ENCODE measurements around the gene GOLGB1.
"Not testable (repeated sequence)": the region's sequence is repeated elsewhere in the genome, so short reads cannot be mapped to it uniquely, and the experiment has no call there.

Gene GOLGB1

GRCh38 chr3:121749276-121750086, at the start of gene GOLGB1:
GOLGB1 (minus strand) TSS chr3:121749741; CDS start chr3:121730971, 18,770 bp downstream.
- DNase-seq, result peak; percentile 96

- no peak for DNase-seq
These were observed 47.4 kb upstream of the GOLGB1 start for GRCh38 chr3:121796970-121797369.

GRCh38 chr3:121794264-121794983, 44.9 kb upstream of the GOLGB1 start:
- no peak for DNase-seq

GRCh38 chr3:121793078-121793477, 43.5 kb upstream of the GOLGB1 start:
- DNase-seq, result no peak

- DNase-seq, result no peak
These were observed 36.9 kb upstream of the GOLGB1 start for GRCh38 chr3:121786485-121786884.

GRCh38 chr3:121782784-121783183, 33.2 kb upstream of the GOLGB1 start:
- not testable (repeated sequence) for DNase-seq

- DNase-seq, result no peak
These were observed 32.1 kb upstream of the GOLGB1 start for GRCh38 chr3:121781611-121782010.

- DNase-seq, result not testable (repeated sequence)
These were observed 25.6 kb upstream of the GOLGB1 start for GRCh38 chr3:121775095-121775494.

- DNase-seq, result no peak
These were observed 19.7 kb upstream of the GOLGB1 start for GRCh38 chr3:121769246-121769645.

- no peak for DNase-seq
These were observed 18.9 kb upstream of the GOLGB1 start for GRCh38 chr3:121768452-121768851.

GRCh38 chr3:121759541-121760202, 10.1 kb upstream of the GOLGB1 start:
- DNase-seq, result no peak

- no peak for DNase-seq
These were observed 9.3 kb upstream of the GOLGB1 start for GRCh38 chr3:121758727-121759450.

- no peak for DNase-seq
These were observed 8.4 kb upstream of the GOLGB1 start for GRCh38 chr3:121757812-121758545.

GRCh38 chr3:121757087-121757811, 7.7 kb upstream of the GOLGB1 start:
- DNase-seq, result no peak

- DNase-seq, result no peak
These were observed 3.2 kb upstream of the GOLGB1 start for GRCh38 chr3:121752772-121753171.

GRCh38 chr3:121752261-121752660, 2.7 kb upstream of the GOLGB1 start:
- no peak for DNase-seq

- DNase-seq, result no peak
These were observed 510 bp upstream of the GOLGB1 start for GRCh38 chr3:121750087-121750415.

GRCh38 chr3:121748680-121749275, 763 bp downstream of the GOLGB1 start:
- DNase-seq, result no peak

GRCh38 chr3:121747976-121748375, 1.6 kb downstream of the GOLGB1 start:
- no peak for DNase-seq

- DNase-seq, result not testable (repeated sequence)
These were observed 6.4 kb downstream of the GOLGB1 start for GRCh38 chr3:121743106-121743505.

- DNase-seq, result no peak
These were observed 8.6 kb downstream of the GOLGB1 start for GRCh38 chr3:121740896-121741295.

Measured in left hindlimb (tissue), 1 donor.